Activated naive CD8-positive, alpha-beta T cell treated with anti-CD3 and anti-CD28 coated beads for 36 hours (primary cell): Measurements from ENCODE around the gene SLC26A4. TPM values are rescaled to one million over a fixed set of nuclear protein-coding genes. Genes with fewer than 3 reads are reported as not detected.
"Not testable (repeated sequence)": the region's sequence is repeated elsewhere in the genome, so short reads cannot be mapped to it uniquely, and the experiment has no call there.

Experiments used
- DNase-seq: peaks from one replicate; pipeline ENCODE4 v3.0.0; 2021
- H3K27ac Mint-ChIP-seq: one replicate; pipeline ENCODE4 v1.8.0; 2022; ENCODE audit warnings: mild to moderate bottlenecking, moderate library complexity, mixed read lengths
- H3K27me3 Mint-ChIP-seq: one replicate; pipeline ENCODE4 v1.8.0; 2022; ENCODE audit warnings: mild to moderate bottlenecking, mixed read lengths
- H3K36me3 Mint-ChIP-seq: one replicate; pipeline ENCODE4 v1.8.0; 2021; ENCODE audit warnings: mild to moderate bottlenecking, mixed read lengths
- H3K4me1 Mint-ChIP-seq: one replicate; pipeline ENCODE4 v1.8.0; 2021; ENCODE audit warnings: mixed read lengths
- H3K4me3 Mint-ChIP-seq: one replicate; pipeline ENCODE4 v1.8.0; 2022; ENCODE audit warnings: mild to moderate bottlenecking, moderate library complexity, mixed read lengths
- H3K9me3 Mint-ChIP-seq: one replicate; pipeline ENCODE4 v1.8.0; 2022; ENCODE audit warnings: mixed read lengths
- total RNA-seq, 2 experiments: library from RNA; stranded (reverse); gene quantifications; one replicate each; pipeline ENCODE4 v1.2.3, GENCODE V29; 2021

SLC26A4 gene
- total RNA-seq = 1 to 10 TPM in 1 of 2 experiments, under 1 TPM in 1; 0.82 to 1.2 TPM

- H3K27me3 Mint-ChIP-seq = peaks cover 71% of the 10 kb centered on the region
- peak; percentile 50 for DNase-seq
- H3K27ac Mint-ChIP-seq = peak within 1 kb of the TSS; percentile 79
- peaks cover 33% of the 10 kb centered on the region for H3K4me1 Mint-ChIP-seq
- H3K9me3 Mint-ChIP-seq = no peaks in the 10 kb centered on the region
- H3K36me3 Mint-ChIP-seq = no peaks in the 10 kb centered on the region
- H3K4me3 Mint-ChIP-seq = peak within 1 kb of the TSS; percentile 84
Measured at GRCh38 chr7:107660381-107661080, at the start of gene SLC26A4. SLC26A4 (plus strand) TSS chr7:107660828; CDS start chr7:107661642, 814 bp downstream.

DNA sequence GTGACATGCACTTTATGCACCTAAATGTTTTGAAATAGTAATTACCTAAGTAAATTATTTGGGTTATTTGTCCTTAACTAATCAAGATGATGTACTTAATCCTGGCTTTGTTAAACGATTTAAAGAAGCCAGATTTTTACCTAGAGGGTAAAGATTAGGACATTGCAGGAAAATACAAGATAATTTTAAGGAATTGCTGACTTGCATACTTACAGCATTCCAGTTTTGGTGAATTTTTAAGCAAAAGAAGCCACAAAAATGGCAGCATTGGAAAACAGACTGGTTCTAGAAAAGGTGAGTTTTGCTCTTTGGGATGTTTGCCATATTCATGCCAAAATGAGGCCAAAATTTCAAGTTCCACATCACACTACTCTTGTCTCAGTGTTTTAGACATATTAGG, 47.2 kb upstream of the SLC26A4 start:
- H3K4me3 Mint-ChIP-seq = no peak overlapping the region
- peaks cover 7% of the 10 kb centered on the region for H3K36me3 Mint-ChIP-seq
- no peaks in the 10 kb centered on the region for H3K27me3 Mint-ChIP-seq
- H3K9me3 Mint-ChIP-seq = no peaks in the 10 kb centered on the region
- DNase-seq = no peak
- no peak overlapping the region for H3K27ac Mint-ChIP-seq
- H3K4me1 Mint-ChIP-seq = peaks cover 2% of the 10 kb centered on the region

GRCh38 chr7:107613948-107614347, 46.7 kb upstream of the SLC26A4 start:
- no peak for DNase-seq
- Mint-ChIP-seq H3K4me3 (no peak overlapping the region), H3K36me3 (peaks cover 7% of the 10 kb centered on the region), H3K27me3 (no peaks in the 10 kb centered on the region), H3K9me3 (no peaks in the 10 kb centered on the region), H3K4me1 (peaks cover 2% of the 10 kb centered on the region), H3K27ac (no peak overlapping the region)

DNA sequence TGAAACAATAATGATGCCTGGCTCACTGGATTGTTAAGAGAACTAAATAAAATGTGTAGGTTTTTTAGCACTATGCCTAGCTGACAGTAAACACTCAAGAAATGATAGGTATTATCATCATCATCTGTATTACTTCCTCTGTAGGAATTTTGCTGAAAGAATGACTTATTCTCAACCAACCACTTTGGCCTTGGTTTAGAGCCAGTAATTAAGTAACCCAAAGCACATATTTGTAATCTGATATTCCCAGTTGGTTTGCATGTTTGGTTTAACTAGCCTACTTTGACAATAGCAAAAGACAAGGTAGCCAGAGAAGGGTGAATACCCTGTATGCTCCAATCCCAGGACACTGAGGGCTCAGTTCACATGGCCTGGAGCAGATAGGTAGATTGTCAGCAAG, 46.2 kb upstream of the SLC26A4 start:
- no peak for DNase-seq
- peaks cover 7% of the 10 kb centered on the region for H3K36me3 Mint-ChIP-seq
- no peaks in the 10 kb centered on the region for H3K27me3 Mint-ChIP-seq
- no peak overlapping the region for H3K27ac Mint-ChIP-seq
- H3K4me1 Mint-ChIP-seq = peaks cover 2% of the 10 kb centered on the region
- no peak overlapping the region for H3K4me3 Mint-ChIP-seq
- H3K9me3 Mint-ChIP-seq = no peaks in the 10 kb centered on the region

- H3K27me3 Mint-ChIP-seq = no peaks in the 10 kb centered on the region
- no peaks in the 10 kb centered on the region for H3K9me3 Mint-ChIP-seq
- H3K27ac Mint-ChIP-seq = no peak overlapping the region
- peaks cover 7% of the 10 kb centered on the region for H3K36me3 Mint-ChIP-seq
- DNase-seq = no peak
- no peak overlapping the region for H3K4me3 Mint-ChIP-seq
- peaks cover 2% of the 10 kb centered on the region for H3K4me1 Mint-ChIP-seq
Measured at GRCh38 chr7:107615910-107616680, 44.5 kb upstream of the SLC26A4 start.

DNA sequence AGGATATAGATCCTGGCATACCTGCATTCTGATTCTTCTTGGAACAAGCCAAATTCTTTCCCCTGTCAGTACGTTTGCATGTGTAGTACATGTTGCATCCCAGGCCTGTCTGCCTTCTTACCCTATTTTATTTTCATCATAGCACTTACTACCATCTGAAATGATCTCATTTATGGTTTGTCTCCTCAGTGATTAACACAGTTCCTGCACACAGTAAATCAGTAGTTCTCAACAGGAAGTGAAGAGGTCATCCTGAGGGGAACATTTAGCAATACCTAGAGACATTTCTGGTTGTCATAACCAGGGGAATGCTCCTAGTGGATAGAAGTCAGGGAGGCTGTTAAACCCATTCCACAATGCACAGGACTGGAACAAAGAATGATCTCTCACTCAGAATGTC, 38.2 kb upstream of the SLC26A4 start:
- Mint-ChIP-seq H3K27me3 (no peaks in the 10 kb centered on the region), H3K36me3 (peaks cover 2% of the 10 kb centered on the region), H3K9me3 (no peaks in the 10 kb centered on the region), H3K27ac (no peak overlapping the region), H3K4me1 (no peaks in the 10 kb centered on the region), H3K4me3 (no peak overlapping the region)
- DNase-seq = no peak

DNA sequence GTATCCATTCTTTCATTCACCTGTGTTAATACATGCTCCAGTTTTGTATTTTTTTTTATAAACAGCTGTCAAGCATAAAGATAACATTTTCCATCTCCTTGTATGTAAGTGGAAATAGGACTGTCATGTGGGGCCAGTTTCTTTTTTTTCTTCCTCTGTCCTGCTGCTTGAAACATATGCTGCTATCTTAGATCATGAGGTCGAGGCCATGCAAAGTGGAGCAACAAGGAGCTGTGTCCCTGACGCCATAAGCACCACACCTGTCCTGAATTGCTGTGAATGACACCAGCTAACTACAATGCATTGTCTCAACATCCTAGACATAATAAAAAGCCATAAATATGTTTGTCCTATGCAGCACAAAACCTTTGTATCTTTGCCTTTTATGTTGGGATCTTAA, 37.7 kb upstream of the SLC26A4 start:
- Mint-ChIP-seq H3K9me3 (no peaks in the 10 kb centered on the region), H3K4me3 (no peak overlapping the region), H3K36me3 (peaks cover 2% of the 10 kb centered on the region), H3K27me3 (no peaks in the 10 kb centered on the region), H3K27ac (no peak overlapping the region), H3K4me1 (no peaks in the 10 kb centered on the region)
- DNase-seq = no peak

- Mint-ChIP-seq H3K36me3 (peaks cover 2% of the 10 kb centered on the region), H3K27ac (no peak overlapping the region), H3K27me3 (no peaks in the 10 kb centered on the region), H3K4me3 (no peak overlapping the region), H3K4me1 (no peaks in the 10 kb centered on the region), H3K9me3 (no peaks in the 10 kb centered on the region)
- no peak for DNase-seq
Measured at GRCh38 chr7:107627002-107627401, 33.6 kb upstream of the SLC26A4 start.

- Mint-ChIP-seq H3K4me3 (no peak overlapping the region), H3K36me3 (peaks cover 2% of the 10 kb centered on the region), H3K9me3 (no peaks in the 10 kb centered on the region), H3K27ac (no peak overlapping the region), H3K4me1 (peaks cover 2% of the 10 kb centered on the region), H3K27me3 (no peaks in the 10 kb centered on the region)
- no peak for DNase-seq
Measured at GRCh38 chr7:107628461-107629064, 32.1 kb upstream of the SLC26A4 start.

GRCh38 chr7:107630342-107630741, 30.3 kb upstream of the SLC26A4 start:
- no peaks in the 10 kb centered on the region for H3K27me3 Mint-ChIP-seq
- H3K4me1 Mint-ChIP-seq = peaks cover 2% of the 10 kb centered on the region
- H3K9me3 Mint-ChIP-seq = no peaks in the 10 kb centered on the region
- H3K36me3 Mint-ChIP-seq = peaks cover 2% of the 10 kb centered on the region
- H3K4me3 Mint-ChIP-seq = no peak overlapping the region
- no peak overlapping the region for H3K27ac Mint-ChIP-seq
- no peak for DNase-seq

- H3K27ac Mint-ChIP-seq = no peak overlapping the region
- no peaks in the 10 kb centered on the region for H3K9me3 Mint-ChIP-seq
- no peaks in the 10 kb centered on the region for H3K27me3 Mint-ChIP-seq
- no peak overlapping the region for H3K4me3 Mint-ChIP-seq
- H3K4me1 Mint-ChIP-seq = peaks cover 2% of the 10 kb centered on the region
- peaks cover 2% of the 10 kb centered on the region for H3K36me3 Mint-ChIP-seq
- no peak for DNase-seq
Measured at GRCh38 chr7:107631588-107632491, 28.8 kb upstream of the SLC26A4 start.

DNA sequence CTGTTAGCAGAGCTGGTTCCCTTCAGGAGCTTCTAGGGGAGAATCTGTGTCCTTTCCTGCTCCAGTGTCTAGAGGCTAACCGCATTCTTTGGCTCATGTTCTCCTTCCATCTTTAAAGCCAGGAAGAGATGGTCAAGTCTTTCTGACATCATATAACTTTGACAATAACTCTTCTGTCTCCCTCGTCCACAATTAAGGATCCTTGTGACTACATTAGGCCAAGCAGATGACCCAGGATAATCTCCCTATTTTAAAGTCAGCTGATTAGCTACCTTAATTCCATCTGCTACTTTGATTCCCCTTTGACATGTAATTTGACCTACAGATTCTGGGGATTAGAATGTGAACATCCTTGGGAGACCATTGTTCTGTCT, 28.1 kb upstream of the SLC26A4 start:
- H3K27me3 Mint-ChIP-seq = no peaks in the 10 kb centered on the region
- H3K9me3 Mint-ChIP-seq = peaks cover 2% of the 10 kb centered on the region
- no peak overlapping the region for H3K4me3 Mint-ChIP-seq
- H3K36me3 Mint-ChIP-seq = no peaks in the 10 kb centered on the region
- no peak for DNase-seq
- H3K27ac Mint-ChIP-seq = no peak overlapping the region
- peaks cover 2% of the 10 kb centered on the region for H3K4me1 Mint-ChIP-seq

GRCh38 chr7:107638594-107638993, 22.0 kb upstream of the SLC26A4 start:
- peaks cover 6% of the 10 kb centered on the region for H3K9me3 Mint-ChIP-seq
- H3K36me3 Mint-ChIP-seq = peaks cover 5% of the 10 kb centered on the region
- DNase-seq = no peak
- H3K27me3 Mint-ChIP-seq = peaks cover 9% of the 10 kb centered on the region
- H3K27ac Mint-ChIP-seq = peak overlapping the region; percentile 56
- peaks cover 14% of the 10 kb centered on the region for H3K4me1 Mint-ChIP-seq
- no peak overlapping the region for H3K4me3 Mint-ChIP-seq

- H3K9me3 Mint-ChIP-seq, H3K27me3 Mint-ChIP-seq, H3K4me3 Mint-ChIP-seq, DNase-seq, H3K36me3 Mint-ChIP-seq: not testable (repeated sequence)
- H3K27ac Mint-ChIP-seq = peak overlapping the region; percentile 25
- H3K4me1 Mint-ChIP-seq = peaks cover 15% of the 10 kb centered on the region
Measured at GRCh38 chr7:107639070-107639469, 21.6 kb upstream of the SLC26A4 start.

DNA sequence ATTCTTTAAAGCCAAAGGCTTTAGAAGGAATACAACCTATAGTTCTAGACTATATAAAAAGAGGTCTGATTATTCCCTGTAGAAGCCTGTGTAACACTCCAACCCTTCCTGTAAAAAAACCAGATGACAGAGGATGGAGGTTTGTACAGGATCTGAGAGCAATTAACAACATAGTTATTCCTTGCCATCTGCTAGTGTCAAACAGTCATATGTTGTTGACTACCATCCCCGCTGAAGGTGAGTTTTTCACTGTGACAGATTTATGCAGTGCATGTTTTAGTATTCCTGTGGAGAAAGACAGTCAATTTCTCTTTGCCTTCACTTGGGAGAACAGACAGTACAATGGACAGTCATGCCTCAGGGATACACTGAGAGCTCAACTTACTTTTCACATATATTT, 19.0 kb upstream of the SLC26A4 start:
- H3K27ac Mint-ChIP-seq = no peak overlapping the region
- H3K9me3 Mint-ChIP-seq = peaks cover 9% of the 10 kb centered on the region
- peaks cover 9% of the 10 kb centered on the region for H3K27me3 Mint-ChIP-seq
- peaks cover 19% of the 10 kb centered on the region for H3K4me1 Mint-ChIP-seq
- DNase-seq = no peak
- H3K36me3 Mint-ChIP-seq = peaks cover 5% of the 10 kb centered on the region
- H3K4me3 Mint-ChIP-seq = no peak overlapping the region
